ENCODE measurements around the gene MAP2K6.

The MAP2K6 gene

DNA sequence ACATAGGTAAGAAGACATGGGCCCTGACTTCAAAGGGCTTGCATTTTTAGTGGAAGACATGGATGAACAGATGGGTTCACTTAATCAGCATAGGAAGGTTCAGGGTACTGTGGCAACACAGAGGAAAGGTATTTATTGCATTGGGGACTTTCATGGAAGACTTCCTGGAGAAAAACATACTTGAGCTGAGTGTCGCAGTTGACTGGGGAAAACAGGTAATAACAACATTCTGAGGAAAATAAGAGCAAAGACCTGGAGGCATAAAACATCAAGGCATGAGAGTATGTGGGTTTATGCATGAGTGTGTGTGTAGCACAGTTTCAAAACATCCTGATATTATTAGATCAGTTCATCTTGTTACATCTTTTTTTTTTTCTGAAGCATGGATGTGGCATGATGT lies 82.7 kb downstream of the MAP2K6 start:
- no peak for DNase-seq

DNA sequence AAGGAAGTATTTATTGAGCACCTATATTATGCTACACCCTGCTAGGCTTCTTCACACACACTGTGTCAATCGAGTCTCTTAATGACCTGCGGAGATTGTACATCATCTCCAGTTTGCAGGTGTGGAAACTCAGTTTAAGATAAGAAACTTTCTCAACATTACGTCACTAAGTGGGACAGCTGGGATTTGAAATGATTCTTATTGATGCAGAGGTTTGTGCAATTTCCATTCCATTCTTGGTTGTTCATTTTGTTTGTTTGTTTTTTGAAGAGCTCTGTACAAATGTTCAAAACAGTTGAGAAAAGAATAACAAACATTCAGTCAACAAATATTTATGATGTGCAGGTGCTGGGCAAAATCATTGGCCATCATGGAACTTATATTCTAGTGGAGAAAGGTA lies 84.8 kb downstream of the MAP2K6 start:
- no peak for DNase-seq

- no peak for DNase-seq
These were observed 86.5 kb downstream of the MAP2K6 start for GRCh38 chr17:69500911-69501429.

- peak; percentile 85 for DNase-seq
These were observed 87.3 kb downstream of the MAP2K6 start for GRCh38 chr17:69501591-69502468.

GRCh38 chr17:69503711-69504110 lies 89.2 kb downstream of the MAP2K6 start:
- peak; percentile 42 for DNase-seq

- DNase-seq, result no peak
These were observed 91.2 kb downstream of the MAP2K6 start for GRCh38 chr17:69505740-69506139.

GRCh38 chr17:69506489-69506888 lies 92.0 kb downstream of the MAP2K6 start:
- DNase-seq, result peak; percentile 25

GRCh38 chr17:69508814-69509213 lies 94.3 kb downstream of the MAP2K6 start:
- no peak for DNase-seq

GRCh38 chr17:69511250-69511649 lies 96.8 kb downstream of the MAP2K6 start:
- DNase-seq, result no peak

DNA sequence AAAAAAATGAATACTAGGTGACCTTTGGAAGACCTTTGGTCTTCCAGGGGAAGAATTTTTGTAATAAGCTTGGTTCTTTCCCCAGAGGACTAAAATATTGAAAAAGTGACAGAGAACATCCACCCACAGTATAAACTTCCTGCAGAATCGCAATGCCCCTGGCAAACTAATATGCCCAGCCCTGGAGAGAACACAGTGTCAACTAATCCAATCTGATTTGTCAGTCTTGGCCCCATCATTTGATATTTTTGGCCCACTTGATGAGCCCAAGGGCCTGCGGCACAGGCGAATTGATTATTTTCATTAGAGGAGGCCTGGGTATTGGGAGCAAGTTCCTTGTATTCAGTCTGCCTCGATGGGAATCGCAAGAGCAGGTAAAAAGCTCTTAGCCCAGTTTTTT lies 98.4 kb downstream of the MAP2K6 start:
- DNase-seq, result no peak

GRCh38 chr17:69516225-69516624 lies 101.7 kb downstream of the MAP2K6 start:
- no peak for DNase-seq

DNA sequence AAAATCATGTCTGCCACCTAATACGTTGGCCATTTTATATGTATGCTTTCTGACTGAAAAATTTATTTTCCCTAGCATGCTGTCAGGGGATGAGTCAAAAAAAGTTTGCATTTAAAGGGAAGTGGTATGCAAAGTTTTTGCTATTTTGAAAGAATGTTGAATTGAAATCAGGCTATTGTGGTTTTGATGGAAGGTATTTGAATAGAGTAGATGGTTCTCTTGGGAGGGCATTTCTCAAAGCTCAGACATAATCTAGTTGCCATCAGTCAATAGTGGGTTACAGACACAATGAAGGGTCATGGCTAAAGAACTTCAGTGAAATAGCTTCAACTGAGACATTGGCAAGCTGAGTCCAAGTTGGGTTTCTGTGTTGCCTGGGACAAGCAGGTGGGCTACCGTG lies 102.4 kb downstream of the MAP2K6 start:
- DNase-seq, result peak; percentile 74

GRCh38 chr17:69518951-69519350 lies 104.5 kb downstream of the MAP2K6 start:
- DNase-seq, result no peak

- DNase-seq, result peak; percentile 69
These were observed 108.9 kb downstream of the MAP2K6 start for GRCh38 chr17:69523244-69523861.

- DNase-seq, result no peak
These were observed 110.4 kb downstream of the MAP2K6 start for GRCh38 chr17:69524854-69525253.

DNA sequence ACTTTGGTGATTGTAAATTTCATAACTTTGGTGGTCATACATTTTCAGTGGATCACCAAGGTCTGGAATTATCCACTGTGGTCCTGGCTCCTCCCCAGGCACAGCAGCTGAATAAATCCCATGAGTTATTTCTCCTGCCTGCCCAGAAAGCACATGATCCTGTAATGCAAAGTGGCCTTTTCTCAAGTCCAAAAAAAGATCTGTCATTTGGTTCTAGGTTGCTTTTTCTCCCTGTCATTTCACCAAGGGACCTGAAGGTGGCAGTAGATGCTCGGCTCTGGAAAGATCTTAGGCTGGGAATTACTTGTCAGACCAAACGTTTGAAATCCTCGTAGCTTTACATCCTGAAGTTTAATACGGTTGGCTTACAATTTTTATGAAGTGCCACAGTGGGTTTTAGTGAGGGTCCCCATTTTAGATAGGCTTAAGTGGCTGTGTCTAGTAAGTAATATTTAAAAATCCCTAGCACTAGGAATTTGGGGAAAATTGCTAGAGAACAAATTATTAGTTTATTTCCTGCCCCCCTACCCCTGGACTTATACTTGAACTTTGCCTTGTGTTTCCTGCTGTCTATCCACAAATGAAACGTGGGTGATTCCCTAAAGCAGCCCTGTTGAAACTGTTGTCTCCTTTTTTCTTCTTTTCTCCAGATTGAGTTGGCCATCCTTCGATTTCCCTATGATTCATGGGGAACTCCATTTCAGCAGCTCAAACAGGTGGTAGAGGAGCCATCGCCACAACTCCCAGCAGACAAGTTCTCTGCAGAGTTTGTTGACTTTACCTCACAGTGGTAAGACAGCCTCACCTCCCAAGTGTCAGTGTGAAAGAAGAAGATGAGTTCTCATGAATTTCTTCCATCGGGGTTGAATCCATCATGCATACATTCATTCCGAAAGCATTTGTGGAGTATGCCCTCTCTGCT lies 111.7 kb downstream of the MAP2K6 start:
- peak; percentile 30 for DNase-seq

- DNase-seq, result no peak
These were observed 113.5 kb downstream of the MAP2K6 start for GRCh38 chr17:69528035-69528434.

- DNase-seq, result no peak
These were observed 119.2 kb downstream of the MAP2K6 start for GRCh38 chr17:69533481-69534234.

GRCh38 chr17:69534235-69534621 lies 119.7 kb downstream of the MAP2K6 start:
- no peak for DNase-seq

- DNase-seq, result no peak
These were observed 120.6 kb downstream of the MAP2K6 start for GRCh38 chr17:69535016-69535570.

- no peak for DNase-seq
These were observed 124.3 kb downstream of the MAP2K6 start for GRCh38 chr17:69538795-69539194.

- no peak for DNase-seq
These were observed 124.8 kb downstream of the MAP2K6 start for GRCh38 chr17:69539274-69539673.
